GM12878 (cell line): Measurements from ENCODE around the gene TRIM62. TPM values are rescaled to one million over a fixed set of nuclear protein-coding genes. Genes with fewer than 3 reads are reported as not detected.

Source experiments
- BRCA1 ChIP-seq: IDR thresholded peaks from 2 replicates; pipeline ENCODE4 v1.6.1; 2011; ENCODE audit warnings: low read depth, low read length, improper control_type of control experiment
- CBFB ChIP-seq: IDR thresholded peaks from 2 replicates; pipeline ENCODE4 v1.6.1; 2016; ENCODE audit warnings: antibody characterized with exemption, low read depth
- CHD2 ChIP-seq: IDR thresholded peaks from 2 replicates; pipeline ENCODE4 v1.6.1; 2011; ENCODE audit warnings: low read depth, low read length, improper control_type of control experiment, borderline replicate concordance
- DPF2 ChIP-seq: fragments of 450-650 bp; IDR thresholded peaks from 2 replicates; pipeline ENCODE4 v1.6.1; 2017; ENCODE audit warnings: mild to moderate bottlenecking
- EED ChIP-seq: sonication (generic); IDR thresholded peaks from 2 replicates; pipeline ENCODE4 v1.6.1; 2016; ENCODE audit warnings: antibody characterized with exemption, low read depth
- ELK1 ChIP-seq: IDR thresholded peaks from 2 replicates; pipeline ENCODE4 v1.6.1; 2012; ENCODE audit warnings: low read depth, low read length, improper control_type of control experiment
- IKZF2 ChIP-seq, 2 experiments: fragments of 450-650 bp; IDR thresholded peaks; 2 replicates each; pipeline ENCODE4 v1.6.1; 2017; ENCODE audit warnings: mild to moderate bottlenecking in 2 of 2, moderate library complexity in 2 of 2
- MAX ChIP-seq: IDR thresholded peaks from 2 replicates; pipeline ENCODE4 v1.6.1; 2012; ENCODE audit warnings: low read depth, low read length, improper control_type of control experiment
- MTA3 ChIP-seq: IDR thresholded peaks from 2 replicates; pipeline ENCODE4 v1.6.1; 2012; ENCODE audit warnings: low read length, inconsistent platforms, borderline replicate concordance
- NR2F1 ChIP-seq: fragments of 450-650 bp; conservative IDR thresholded peaks from 2 replicates; pipeline ENCODE4 v1.6.1; 2017; ENCODE audit warnings: mild to moderate bottlenecking
- PAX8 ChIP-seq: fragments of 450-650 bp; IDR thresholded peaks from 2 replicates; pipeline ENCODE4 v1.6.1; 2017; ENCODE audit warnings: mild to moderate bottlenecking, moderate library complexity
- POLR2A ChIP-seq: IDR thresholded peaks from 2 replicates; pipeline ENCODE4 v1.6.1; 2011; ENCODE audit warnings: low read depth, mild to moderate bottlenecking, low read length
- RB1 ChIP-seq: fragments of 450-650 bp; formaldehyde crosslinking; IDR thresholded peaks from 2 replicates; pipeline ENCODE4 v1.6.1; 2017; ENCODE audit warnings: mild to moderate bottlenecking, borderline replicate concordance
- RUNX3 ChIP-seq: IDR thresholded peaks from 2 replicates; pipeline ENCODE4 v1.6.1; 2012; ENCODE audit warnings: low read length, inconsistent platforms
- SIX5 ChIP-seq: IDR thresholded peaks from 2 replicates; pipeline ENCODE4 v1.6.1; 2011; ENCODE audit warnings: mild to moderate bottlenecking, low read depth, low read length, moderate library complexity; ENCODE audit not compliant: severe bottlenecking
- SMAD5 ChIP-seq: IDR thresholded peaks from 2 replicates; pipeline ENCODE4 v1.6.1; 2016; ENCODE audit warnings: antibody characterized with exemption, low read depth
- SMC3 ChIP-seq: IDR thresholded peaks from 2 replicates; pipeline ENCODE4 v1.6.1; 2011; ENCODE audit warnings: low read length, improper control_type of control experiment, borderline replicate concordance
- SP1 ChIP-seq: IDR thresholded peaks from one replicate; pipeline ENCODE4 v1.6.1; 2011; ENCODE audit warnings: low read depth, low read length
- TARDBP ChIP-seq: IDR thresholded peaks from 2 replicates; pipeline ENCODE4 v1.6.1; 2016; ENCODE audit warnings: borderline replicate concordance
- TCF12 ChIP-seq: IDR thresholded peaks from 2 replicates; pipeline ENCODE4 v1.6.1; 2011; ENCODE audit warnings: low read depth, mild to moderate bottlenecking, low read length
- YBX1 ChIP-seq: fragments of 450-650 bp; IDR thresholded peaks from 2 replicates; pipeline ENCODE4 v1.6.1; 2016; ENCODE audit warnings: antibody characterized with exemption
- polyA plus RNA-seq, 11 experiments: library from polyadenylated mRNA; depleted of rRNA in 4 of 11; unstranded in 6 of 11; stranded (reverse) in 5 of 11; fragments of >200 nt; fragmentation: Nextera tagmentation in 4 of 11; fragmentation: Illumina TruSeq in 1 of 11; extraction: Ambion mirVana in 4 of 11; extraction: Trizol in 1 of 11; gene quantifications; 1 replicate in 1 of 11; 2 replicates in 10 of 11; pipeline versions ENCODE4 v1.2.1 to v1.2.3, GENCODE V29; 2011 to 2016; ENCODE audit warnings: inconsistent platforms in 2 of 11, missing spikeins in 2 of 11, low read depth in 1 of 11
- total RNA-seq, 4 experiments: library from RNA; depleted of rRNA in 3 of 4; stranded (reverse); fragments of >200 nt in 3 of 4; fragmentation: Illumina TruSeq in 1 of 4; extraction: Trizol in 1 of 4; gene quantifications; 2 replicates each; pipeline versions ENCODE4 v1.2.1 to v1.2.3, GENCODE V29; 2013 to 2021

The TRIM62 gene
- total and polyA plus RNA-seq, 10 of the 15 experiments (the other 5 are each of a cell fraction or from before 2014, with no cell fraction given): 0.52 to 4.2 (median 1.9) TPM

DNA sequence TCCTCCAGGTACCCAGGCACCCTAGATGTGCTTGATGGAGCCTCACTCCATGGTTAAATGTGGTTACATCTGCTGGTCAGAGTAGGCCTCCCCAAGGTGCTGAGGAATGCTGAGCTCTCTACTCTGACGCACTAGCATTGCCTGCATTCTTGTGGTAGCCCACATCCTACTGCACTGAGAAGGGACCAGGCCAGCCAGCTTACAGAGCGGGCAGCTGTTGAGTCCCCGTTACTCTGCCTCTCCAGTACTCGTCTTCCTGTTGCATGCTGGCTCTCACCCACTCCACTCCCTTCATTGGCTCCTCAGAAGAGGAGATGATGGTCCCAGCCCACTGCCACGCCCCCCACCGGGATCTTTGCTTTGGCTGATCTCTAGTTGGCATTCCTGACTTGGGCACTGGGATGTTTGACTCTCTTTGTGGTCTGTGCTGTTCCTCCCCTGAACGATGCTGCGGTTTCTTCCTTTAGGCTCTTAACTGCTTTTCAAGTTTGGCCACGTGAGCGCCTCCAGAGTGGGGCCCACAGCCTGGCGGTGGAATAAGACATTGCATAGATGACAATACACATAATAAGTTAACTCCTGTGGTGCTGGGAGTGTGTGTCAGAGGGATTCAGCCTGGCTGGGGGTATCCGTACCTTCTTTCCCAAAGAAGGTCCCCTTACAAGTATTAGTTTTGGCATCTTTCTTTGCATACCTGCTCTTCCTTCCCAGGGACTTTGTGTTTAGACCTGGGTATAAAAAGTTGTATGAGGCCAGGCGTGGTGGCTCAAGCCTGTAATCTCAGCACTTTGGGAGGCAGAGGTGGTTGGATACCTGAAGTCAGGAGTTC is 82.3 kb downstream of the TRIM62 start (continued):
- no peak for TF ChIP-seq SMC3
- TF ChIP-seq MTA3: no peak
- TF ChIP-seq ELK1: no peak
- TF ChIP-seq CHD2: no peak
- no peak for TF ChIP-seq RB1
- TF ChIP-seq TCF12: peak; percentile 67; the same call in 1 of the 2 replicates
- no peak for TF ChIP-seq TARDBP
- TF ChIP-seq EED: peak; percentile 64
- peak; percentile 72 for TF ChIP-seq RUNX3
- 0 out of 2 replicates have a peak, but pooled peaks have one; percentile 22 for TF ChIP-seq CBFB
- no peak for TF ChIP-seq PAX8
- TF ChIP-seq DPF2: no peak
- 0 out of 2 replicates have a peak, but pooled peaks have one; percentile 21 for TF ChIP-seq POLR2A
- TF ChIP-seq BRCA1: no peak
- peak; percentile 25 for TF ChIP-seq SP1
- TF ChIP-seq NR2F1: no peak
- TF ChIP-seq YBX1: no peak
- peak; percentile 35 to 42; a peak in 3 of 4 replicates for TF ChIP-seq IKZF2 (IDR thresholded peaks at IDR 0.05)
- TF ChIP-seq SMAD5: no peak
- TF ChIP-seq SIX5: no peak
- no peak for TF ChIP-seq MAX
